WTC11 (cell line): Measurements from ENCODE around the gene TM2D1. TPM values are rescaled to one million over a fixed set of nuclear protein-coding genes. Genes with fewer than 3 reads are reported as not detected.
A peak's percentile ranks its signal among the peaks of the same experiment; 100 is the strongest.

ENCODE experiments used
- ATAC-seq: fragments of 200-7000 bp; cut with Tn5 transposase; 2 replicates; pipeline ENCODE4 v1.10.0; 2021; ENCODE audit warnings: mild to moderate bottlenecking, moderate library complexity
- CTCF ChIA-PET: fragments of 300-600 bp; sonication (Branson Sonifier 250); formaldehyde crosslinking; loops from one replicate; lab custom pipeline; 2021; ENCODE audit warnings: antibody characterized with exemption; lab: Charles Lee
- POLR2A ChIA-PET: fragments of 350-600 bp; sonication (Branson Sonifier 250); formaldehyde crosslinking; loops from one replicate; lab custom pipeline; 2021; ENCODE audit warnings: antibody characterized with exemption; lab: Charles Lee
- DNase-seq: peaks from one replicate; pipeline ENCODE4 v3.0.0; 2021; ENCODE audit warnings: low spot score
- H3K27ac Mint-ChIP-seq: 2 replicates; pipeline ENCODE4 v1.8.0; 2021; ENCODE audit warnings: mixed read lengths
- H3K27me3 Mint-ChIP-seq: 2 replicates; pipeline ENCODE4 v1.8.0; 2021; ENCODE audit warnings: low read depth, mild to moderate bottlenecking, moderate library complexity, mixed read lengths
- H3K36me3 Mint-ChIP-seq: 2 replicates; pipeline ENCODE4 v1.8.0; 2021; ENCODE audit warnings: mixed read lengths
- H3K4me1 Mint-ChIP-seq: 2 replicates; pipeline ENCODE4 v1.8.0; 2022; ENCODE audit warnings: mixed read lengths
- H3K4me3 Mint-ChIP-seq: 2 replicates; pipeline ENCODE4 v1.8.0; 2021; ENCODE audit warnings: mild to moderate bottlenecking, moderate library complexity, mixed read lengths
- H3K9me3 Mint-ChIP-seq: 2 replicates; pipeline ENCODE4 v1.8.0; 2021; ENCODE audit warnings: mixed read lengths
- FOXJ3 ChIP-seq: sonication (generic); formaldehyde crosslinking; IDR thresholded peaks from 2 replicates; pipeline ENCODE4 v1.9.0; 2021; ENCODE audit warnings: missing genetic modification reagents, mild to moderate bottlenecking, borderline replicate concordance
- FOXP1 ChIP-seq: sonication (generic); formaldehyde crosslinking; IDR thresholded peaks from 2 replicates; pipeline ENCODE4 v1.8.0; 2022; ENCODE audit warnings: missing genetic modification reagents, mild to moderate bottlenecking, moderate library complexity, borderline replicate concordance
- GRHL2 ChIP-seq: fragments of 250-450 bp; sonication (Bioruptor Pico); IDR thresholded peaks from 2 replicates; pipeline ENCODE4 v1.8.0; 2022; ENCODE audit warnings: mild to moderate bottlenecking, moderate library complexity; ENCODE audit not compliant: insufficient replicate concordance, severe bottlenecking
- IRF2 ChIP-seq: sonication (generic); formaldehyde crosslinking; IDR thresholded peaks from 2 replicates; pipeline ENCODE4 v1.8.0; 2022; ENCODE audit warnings: low read depth, missing genetic modification reagents, borderline replicate concordance
- JUN ChIP-seq: sonication (generic); formaldehyde crosslinking; IDR thresholded peaks from 2 replicates; pipeline ENCODE4 v1.8.0; 2023; ENCODE audit warnings: mild to moderate bottlenecking, missing genetic modification reagents
- KAT7 ChIP-seq: sonication (generic); formaldehyde crosslinking; IDR thresholded peaks from 2 replicates; pipeline ENCODE4 v1.8.1; 2023; ENCODE audit warnings: missing genetic modification reagents, mild to moderate bottlenecking, borderline replicate concordance
- MYBL2 ChIP-seq: sonication (generic); formaldehyde crosslinking; IDR thresholded peaks from 2 replicates; pipeline ENCODE4 v1.8.1; 2023; ENCODE audit warnings: mild to moderate bottlenecking, moderate library complexity, missing genetic modification reagents
- NFE2L1 ChIP-seq: sonication (generic); formaldehyde crosslinking; IDR thresholded peaks from 2 replicates; pipeline ENCODE4 v1.8.1; 2023; ENCODE audit warnings: missing genetic modification reagents
- NR1H2 ChIP-seq: sonication (generic); formaldehyde crosslinking; IDR thresholded peaks from 2 replicates; pipeline ENCODE4 v1.9.0; 2021; ENCODE audit warnings: mild to moderate bottlenecking, moderate library complexity, missing genetic modification reagents
- NR2C2 ChIP-seq: sonication (generic); formaldehyde crosslinking; IDR thresholded peaks from 2 replicates; pipeline ENCODE4 v1.8.0; 2022; ENCODE audit warnings: mild to moderate bottlenecking, missing genetic modification reagents
- TCF7 ChIP-seq: sonication (generic); formaldehyde crosslinking; IDR thresholded peaks from 2 replicates; pipeline ENCODE4 v1.8.0; 2022; ENCODE audit warnings: mild to moderate bottlenecking, low read depth, missing genetic modification reagents, moderate library complexity
- ZNF138 ChIP-seq: sonication (generic); formaldehyde crosslinking; conservative IDR thresholded peaks from 2 replicates; pipeline ENCODE4 v1.8.1; 2022; ENCODE audit warnings: mild to moderate bottlenecking, moderate library complexity, missing genetic modification reagents
- ZNF317 ChIP-seq: sonication (generic); formaldehyde crosslinking; IDR thresholded peaks from 2 replicates; pipeline ENCODE4 v1.8.1; 2023; ENCODE audit warnings: low read depth, mild to moderate bottlenecking, moderate library complexity, missing genetic modification reagents, borderline replicate concordance
- ZNF416 ChIP-seq: fragments of 250-450 bp; sonication (Bioruptor Pico); IDR thresholded peaks from 2 replicates; pipeline ENCODE4 v1.9.0; 2021; ENCODE audit warnings: mild to moderate bottlenecking, inconsistent platforms
- total RNA-seq: library from RNA; stranded (reverse); gene quantifications from 3 replicates; pipeline ENCODE4 v1.2.3, GENCODE V29; 2021
- TF ChIP-seq, protein P1 (sequence below): fragments of 250-450 bp; sonication (Bioruptor Pico); IDR thresholded peaks from 2 replicates; pipeline ENCODE4 v1.9.0; 2021; ENCODE audit warnings: moderate library complexity, mild to moderate bottlenecking, inconsistent platforms, borderline replicate concordance
- TF ChIP-seq, protein P2 (sequence below): sonication (generic); formaldehyde crosslinking; IDR thresholded peaks from 2 replicates; pipeline ENCODE4 v1.8.1; 2022; ENCODE audit warnings: low read depth, missing genetic modification reagents, borderline replicate concordance
- TF ChIP-seq, protein P3 (sequence below): fragments of 250-450 bp; sonication (Bioruptor Pico); IDR thresholded peaks from 2 replicates; pipeline ENCODE4 v2.1.2; 2022; ENCODE audit warnings: mild to moderate bottlenecking, moderate library complexity
- TF ChIP-seq, protein P4 (sequence below): sonication (generic); formaldehyde crosslinking; IDR thresholded peaks from 2 replicates; pipeline ENCODE4 v1.8.0; 2023; ENCODE audit warnings: missing genetic modification reagents
- TF ChIP-seq, protein P5 (sequence below): sonication (generic); formaldehyde crosslinking; IDR thresholded peaks from 2 replicates; pipeline ENCODE4 v1.8.0; 2023; ENCODE audit warnings: mild to moderate bottlenecking, missing genetic modification reagents
- TF ChIP-seq, protein P6 (sequence below): sonication (generic); formaldehyde crosslinking; IDR thresholded peaks from 2 replicates; pipeline ENCODE4 v1.8.0; 2022; ENCODE audit warnings: mild to moderate bottlenecking, missing genetic modification reagents
- TF ChIP-seq, protein P7 (sequence below): sonication (generic); formaldehyde crosslinking; IDR thresholded peaks from 2 replicates; pipeline ENCODE4 v1.8.1; 2022; ENCODE audit warnings: low read depth, mild to moderate bottlenecking, moderate library complexity, missing genetic modification reagents, borderline replicate concordance

Gene TM2D1
- total RNA-seq, 1 experiment from 2014 or later: 21.6 TPM

DNA sequence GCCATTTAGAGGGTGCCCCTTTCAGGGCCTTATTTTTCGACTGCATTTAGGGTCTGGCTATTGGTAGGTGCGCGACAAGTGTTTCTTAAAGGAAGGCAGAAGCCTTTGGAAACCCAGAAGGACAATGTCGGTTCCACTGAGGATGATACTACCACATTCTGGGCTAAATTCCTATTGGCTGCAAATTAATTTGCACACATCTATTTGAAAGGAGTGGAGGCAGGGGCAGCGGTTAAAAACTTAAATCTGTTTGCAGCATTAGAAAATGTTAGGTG is 18.4 kb upstream of the TM2D1 start:
- Mint-ChIP-seq H3K4me3 (peak overlapping the region; percentile 77), H3K27me3 (no peaks in the 10 kb centered on the region), H3K27ac (peak overlapping the region; percentile 61; the same call in 1 of the 2 replicates), H3K4me1 (peaks cover 38% of the 10 kb centered on the region), H3K36me3 (no peaks in the 10 kb centered on the region), H3K9me3 (no peaks in the 10 kb centered on the region)
- POLR2A ChIA-PET: interaction anchor here (0.8 kb wide), 1 partner anchor 17 kb away, joined by 3 read pairs; no protein-coding TSS in a partner anchor
- DNase-seq (no peak), ATAC-seq (no peak)
- CTCF ChIA-PET: no interaction called here
- TF ChIP-seq, protein P1, sequence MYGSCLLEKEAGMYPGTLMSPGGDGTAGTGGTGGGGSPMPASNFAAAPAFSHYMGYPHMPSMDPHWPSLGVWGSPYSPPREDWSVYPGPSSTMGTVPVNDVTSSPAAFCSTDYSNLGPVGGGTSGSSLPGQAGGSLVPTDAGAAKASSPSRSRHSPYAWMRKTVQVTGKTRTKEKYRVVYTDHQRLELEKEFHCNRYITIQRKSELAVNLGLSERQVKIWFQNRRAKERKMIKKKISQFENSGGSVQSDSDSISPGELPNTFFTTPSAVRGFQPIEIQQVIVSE (CRISPR knock-in tag): no peak
- TF ChIP-seq NR1H2 (no peak), TCF7 (no peak), NFE2L1 (CRISPR knock-in tag) (no peak), ZNF416 (no peak), GRHL2 (CRISPR knock-in tag) (no peak), FOXJ3 (no peak), JUN (CRISPR knock-in tag) (no peak), IRF2 (CRISPR knock-in tag) (no peak), NR2C2 (CRISPR knock-in tag) (no peak), MYBL2 (CRISPR knock-in tag) (no peak), FOXP1 (CRISPR knock-in tag) (no peak), ZNF317 (CRISPR knock-in tag) (no peak), KAT7 (CRISPR knock-in tag) (no peak)
- TF ChIP-seq, protein P2, sequence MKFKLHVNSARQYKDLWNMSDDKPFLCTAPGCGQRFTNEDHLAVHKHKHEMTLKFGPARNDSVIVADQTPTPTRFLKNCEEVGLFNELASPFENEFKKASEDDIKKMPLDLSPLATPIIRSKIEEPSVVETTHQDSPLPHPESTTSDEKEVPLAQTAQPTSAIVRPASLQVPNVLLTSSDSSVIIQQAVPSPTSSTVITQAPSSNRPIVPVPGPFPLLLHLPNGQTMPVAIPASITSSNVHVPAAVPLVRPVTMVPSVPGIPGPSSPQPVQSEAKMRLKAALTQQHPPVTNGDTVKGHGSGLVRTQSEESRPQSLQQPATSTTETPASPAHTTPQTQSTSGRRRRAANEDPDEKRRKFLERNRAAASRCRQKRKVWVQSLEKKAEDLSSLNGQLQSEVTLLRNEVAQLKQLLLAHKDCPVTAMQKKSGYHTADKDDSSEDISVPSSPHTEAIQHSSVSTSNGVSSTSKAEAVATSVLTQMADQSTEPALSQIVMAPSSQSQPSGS (CRISPR knock-in tag): no peak
- TF ChIP-seq, protein P3, sequence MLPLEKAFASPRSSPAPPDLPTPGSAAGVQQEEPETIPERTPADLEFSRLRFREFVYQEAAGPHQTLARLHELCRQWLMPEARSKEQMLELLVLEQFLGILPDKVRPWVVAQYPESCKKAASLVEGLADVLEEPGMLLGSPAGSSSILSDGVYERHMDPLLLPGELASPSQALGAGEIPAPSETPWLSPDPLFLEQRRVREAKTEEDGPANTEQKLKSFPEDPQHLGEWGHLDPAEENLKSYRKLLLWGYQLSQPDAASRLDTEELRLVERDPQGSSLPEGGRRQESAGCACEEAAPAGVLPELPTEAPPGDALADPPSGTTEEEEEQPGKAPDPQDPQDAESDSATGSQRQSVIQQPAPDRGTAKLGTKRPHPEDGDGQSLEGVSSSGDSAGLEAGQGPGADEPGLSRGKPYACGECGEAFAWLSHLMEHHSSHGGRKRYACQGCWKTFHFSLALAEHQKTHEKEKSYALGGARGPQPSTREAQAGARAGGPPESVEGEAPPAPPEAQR: no peak
- TF ChIP-seq, protein P4, sequence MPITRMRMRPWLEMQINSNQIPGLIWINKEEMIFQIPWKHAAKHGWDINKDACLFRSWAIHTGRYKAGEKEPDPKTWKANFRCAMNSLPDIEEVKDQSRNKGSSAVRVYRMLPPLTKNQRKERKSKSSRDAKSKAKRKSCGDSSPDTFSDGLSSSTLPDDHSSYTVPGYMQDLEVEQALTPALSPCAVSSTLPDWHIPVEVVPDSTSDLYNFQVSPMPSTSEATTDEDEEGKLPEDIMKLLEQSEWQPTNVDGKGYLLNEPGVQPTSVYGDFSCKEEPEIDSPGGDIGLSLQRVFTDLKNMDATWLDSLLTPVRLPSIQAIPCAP: no peak
- TF ChIP-seq, protein P5, sequence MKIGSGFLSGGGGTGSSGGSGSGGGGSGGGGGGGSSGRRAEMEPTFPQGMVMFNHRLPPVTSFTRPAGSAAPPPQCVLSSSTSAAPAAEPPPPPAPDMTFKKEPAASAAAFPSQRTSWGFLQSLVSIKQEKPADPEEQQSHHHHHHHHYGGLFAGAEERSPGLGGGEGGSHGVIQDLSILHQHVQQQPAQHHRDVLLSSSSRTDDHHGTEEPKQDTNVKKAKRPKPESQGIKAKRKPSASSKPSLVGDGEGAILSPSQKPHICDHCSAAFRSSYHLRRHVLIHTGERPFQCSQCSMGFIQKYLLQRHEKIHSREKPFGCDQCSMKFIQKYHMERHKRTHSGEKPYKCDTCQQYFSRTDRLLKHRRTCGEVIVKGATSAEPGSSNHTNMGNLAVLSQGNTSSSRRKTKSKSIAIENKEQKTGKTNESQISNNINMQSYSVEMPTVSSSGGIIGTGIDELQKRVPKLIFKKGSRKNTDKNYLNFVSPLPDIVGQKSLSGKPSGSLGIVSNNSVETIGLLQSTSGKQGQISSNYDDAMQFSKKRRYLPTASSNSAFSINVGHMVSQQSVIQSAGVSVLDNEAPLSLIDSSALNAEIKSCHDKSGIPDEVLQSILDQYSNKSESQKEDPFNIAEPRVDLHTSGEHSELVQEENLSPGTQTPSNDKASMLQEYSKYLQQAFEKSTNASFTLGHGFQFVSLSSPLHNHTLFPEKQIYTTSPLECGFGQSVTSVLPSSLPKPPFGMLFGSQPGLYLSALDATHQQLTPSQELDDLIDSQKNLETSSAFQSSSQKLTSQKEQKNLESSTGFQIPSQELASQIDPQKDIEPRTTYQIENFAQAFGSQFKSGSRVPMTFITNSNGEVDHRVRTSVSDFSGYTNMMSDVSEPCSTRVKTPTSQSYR (CRISPR knock-in tag): no peak
- TF ChIP-seq, all 79 proteins: peak for 0

DNA sequence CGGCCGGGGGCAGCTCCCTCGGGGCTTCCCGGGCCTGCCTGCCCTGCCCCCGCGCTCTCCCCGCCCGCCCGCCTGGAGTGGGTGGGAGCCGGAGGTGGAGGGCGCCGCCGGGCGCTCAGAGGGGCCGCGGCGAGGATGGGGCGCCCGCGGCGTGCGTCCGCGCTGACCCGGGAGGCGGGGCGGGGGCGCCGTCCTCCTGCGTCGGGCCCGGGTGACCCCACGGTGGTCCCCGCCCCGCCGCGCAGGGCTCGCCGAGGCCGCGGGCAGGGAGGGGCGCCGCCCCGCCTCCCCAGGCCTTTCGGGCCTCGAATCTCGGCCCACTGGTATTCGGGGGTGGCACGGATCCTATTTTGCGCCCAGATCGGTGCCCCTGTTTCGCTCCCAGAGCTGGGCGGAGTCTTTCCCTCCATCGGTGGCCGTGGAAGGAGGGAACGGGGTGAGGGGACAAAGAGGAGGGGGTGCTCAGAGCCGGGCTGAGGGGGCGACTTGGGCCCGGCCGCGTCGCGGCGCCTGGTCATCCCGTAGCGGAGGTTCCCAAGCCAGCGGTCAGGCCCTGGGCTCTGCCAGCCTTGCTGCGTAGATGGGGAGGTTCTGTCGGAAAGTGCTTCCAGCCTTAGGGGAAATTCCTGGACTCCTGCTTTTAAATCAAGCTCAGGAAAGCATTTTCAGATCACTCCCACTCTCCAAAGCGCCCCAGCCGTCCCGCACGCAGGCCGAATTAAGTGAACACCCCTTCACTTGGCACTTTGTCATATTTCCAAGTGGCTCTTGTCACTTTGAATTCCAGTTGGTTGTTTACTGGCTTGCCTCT is 17.9 kb upstream of the TM2D1 start:
- peak overlapping the region; percentile 61; the same call in 1 of the 2 replicates for H3K27ac Mint-ChIP-seq
- POLR2A ChIA-PET: interaction anchor here (0.8 kb wide), 1 partner anchor 16 kb away, joined by 3 read pairs; no protein-coding TSS in a partner anchor
- peaks cover 38% of the 10 kb centered on the region for H3K4me1 Mint-ChIP-seq
- DNase-seq (peak; percentile 52), ATAC-seq (peak; percentile 54)
- H3K27me3 Mint-ChIP-seq: no peaks in the 10 kb centered on the region
- no peaks in the 10 kb centered on the region for H3K9me3 Mint-ChIP-seq
- H3K4me3 Mint-ChIP-seq: peak overlapping the region; percentile 77
- CTCF ChIA-PET: no interaction called here
- H3K36me3 Mint-ChIP-seq: no peaks in the 10 kb centered on the region
- TF ChIP-seq, protein P6, sequence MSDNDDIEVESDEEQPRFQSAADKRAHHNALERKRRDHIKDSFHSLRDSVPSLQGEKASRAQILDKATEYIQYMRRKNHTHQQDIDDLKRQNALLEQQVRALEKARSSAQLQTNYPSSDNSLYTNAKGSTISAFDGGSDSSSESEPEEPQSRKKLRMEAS (CRISPR knock-in tag): 0 out of 2 replicates have a peak, but pooled peaks have one; percentile 24
- TF ChIP-seq ZNF138 (no peak), MYBL2 (CRISPR knock-in tag) (peak; percentile 67; the same call in 1 of the 2 replicates)
- TF ChIP-seq, protein P3: no peak
- TF ChIP-seq, protein P7, sequence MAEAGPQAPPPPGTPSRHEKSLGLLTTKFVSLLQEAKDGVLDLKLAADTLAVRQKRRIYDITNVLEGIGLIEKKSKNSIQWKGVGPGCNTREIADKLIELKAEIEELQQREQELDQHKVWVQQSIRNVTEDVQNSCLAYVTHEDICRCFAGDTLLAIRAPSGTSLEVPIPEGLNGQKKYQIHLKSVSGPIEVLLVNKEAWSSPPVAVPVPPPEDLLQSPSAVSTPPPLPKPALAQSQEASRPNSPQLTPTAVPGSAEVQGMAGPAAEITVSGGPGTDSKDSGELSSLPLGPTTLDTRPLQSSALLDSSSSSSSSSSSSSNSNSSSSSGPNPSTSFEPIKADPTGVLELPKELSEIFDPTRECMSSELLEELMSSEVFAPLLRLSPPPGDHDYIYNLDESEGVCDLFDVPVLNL: 0 out of 2 replicates have a peak, but pooled peaks have one; percentile 1
